Mesenchymal stem cell (in vitro differentiated cells and primary cell): ENCODE results near the gene BRD4.
A peak's percentile ranks its signal among the peaks of the same experiment; 100 is the strongest.

Experiments used
- DNase-seq: peaks from one replicate; pipeline ENCODE4 v3.0.0-alpha.2; 2013
- H2AFZ ChIP-seq: one replicate; pipeline ENCODE4 v1.6.1; 2013; ENCODE audit warnings: low read depth, mild to moderate bottlenecking, control low read depth, inconsistent platforms, low read length, moderate library complexity
- H2AK5ac ChIP-seq: 2 replicates; pipeline ENCODE4 v1.6.1; 2013; ENCODE audit warnings: low read length, moderate library complexity, mild to moderate bottlenecking, inconsistent platforms; ENCODE audit not compliant: severe bottlenecking
- H2BK120ac ChIP-seq: one replicate; pipeline ENCODE4 v1.6.1; 2013; ENCODE audit warnings: low read depth, mild to moderate bottlenecking, inconsistent platforms, low read length, moderate library complexity
- H2BK12ac ChIP-seq, 2 experiments: one replicate each; pipeline ENCODE4 v1.6.1; 2013; ENCODE audit warnings: inconsistent platforms in 2 of 2, low read length in 2 of 2, mild to moderate bottlenecking in 2 of 2, moderate library complexity in 2 of 2, control low read depth in 1 of 2
- H2BK15ac ChIP-seq: one replicate; pipeline ENCODE4 v1.6.1; 2013; ENCODE audit warnings: mild to moderate bottlenecking, low read depth, inconsistent platforms; ENCODE audit not compliant: poor library complexity, severe bottlenecking
- H2BK5ac ChIP-seq: 2 replicates; pipeline ENCODE4 v1.6.1; 2013; ENCODE audit warnings: low read depth, mild to moderate bottlenecking, low read length, control low read depth, inconsistent platforms; ENCODE audit not compliant: poor library complexity, severe bottlenecking
- H3K14ac ChIP-seq, 2 experiments: one replicate each; pipeline ENCODE4 v1.6.1; 2013; ENCODE audit warnings: inconsistent platforms in 2 of 2, low read length in 2 of 2, control low read depth in 1 of 2, mild to moderate bottlenecking in 1 of 2, moderate library complexity in 1 of 2
- H3K18ac ChIP-seq, 2 experiments: one replicate each; pipeline ENCODE4 v1.6.1; 2013; ENCODE audit warnings: inconsistent platforms in 2 of 2, low read length in 2 of 2, control low read depth in 1 of 2, low read depth in 1 of 2, mild to moderate bottlenecking in 1 of 2
- H3K23ac ChIP-seq, 2 experiments: one replicate each; pipeline ENCODE4 v1.6.1; 2013; ENCODE audit warnings: inconsistent platforms in 2 of 2, low read length in 2 of 2, mild to moderate bottlenecking in 2 of 2, moderate library complexity in 2 of 2, control low read depth in 1 of 2
- H3K27ac ChIP-seq: 2 replicates; pipeline ENCODE4 v1.5.1; 2013; ENCODE audit warnings: mild to moderate bottlenecking, moderate library complexity, low read length, control low read depth, inconsistent platforms; ENCODE audit not compliant: poor library complexity, severe bottlenecking
- H3K27me3 ChIP-seq, 2 experiments: 2 replicates each; pipeline versions ENCODE4 v1.6.1 to v1.7.0; 2013; ENCODE audit warnings: low read length in 2 of 2, mild to moderate bottlenecking in 2 of 2, moderate library complexity in 2 of 2, control low read depth in 1 of 2, inconsistent platforms in 1 of 2; ENCODE audit not compliant: control insufficient read depth in 1 of 2, insufficient read depth in 1 of 2
- H3K36me3 ChIP-seq, 2 experiments: 2 replicates each; pipeline versions ENCODE4 v1.6.1 to v1.7.0; 2013; ENCODE audit warnings: low read length in 2 of 2, control low read depth in 1 of 2, inconsistent platforms in 1 of 2, low read depth in 1 of 2, mild to moderate bottlenecking in 1 of 2; ENCODE audit not compliant: insufficient read depth in 2 of 2, control insufficient read depth in 1 of 2
- H3K4ac ChIP-seq, 2 experiments: one replicate each; pipeline ENCODE4 v1.6.1; 2013; ENCODE audit warnings: inconsistent platforms in 2 of 2, low read length in 2 of 2, mild to moderate bottlenecking in 2 of 2, moderate library complexity in 2 of 2, control low read depth in 1 of 2, low read depth in 1 of 2
- H3K4me1 ChIP-seq: 2 replicates; pipeline ENCODE4 v1.6.1; 2013; ENCODE audit warnings: low read depth, low read length, control low read depth; ENCODE audit not compliant: control insufficient read depth, insufficient read depth
- H3K4me2 ChIP-seq: 2 replicates; pipeline ENCODE4 v1.6.1; 2013; ENCODE audit warnings: low read length, mild to moderate bottlenecking, inconsistent platforms; ENCODE audit not compliant: poor library complexity, severe bottlenecking
- H3K4me3 ChIP-seq, 2 experiments: 2 replicates each; pipeline versions ENCODE4 v1.5.1 to v1.7.0; 2013; ENCODE audit warnings: low read length in 2 of 2, mild to moderate bottlenecking in 2 of 2, control low read depth in 1 of 2, low read depth in 1 of 2; ENCODE audit not compliant: insufficient read depth in 1 of 2
- H3K79me1 ChIP-seq: replicated peaks from 2 replicates; pipeline ENCODE4 v1.6.1; 2013; ENCODE audit warnings: mild to moderate bottlenecking, control low read depth, low read length, inconsistent platforms; ENCODE audit not compliant: poor library complexity, severe bottlenecking
- H3K9ac ChIP-seq: 2 replicates; pipeline ENCODE4 v1.7.0; 2013; ENCODE audit warnings: mild to moderate bottlenecking, low read length, moderate library complexity
- H3K9me3 ChIP-seq: 2 replicates; pipeline ENCODE4 v1.7.0; 2013; ENCODE audit warnings: mild to moderate bottlenecking, low read length; ENCODE audit not compliant: control insufficient read depth
- H4K8ac ChIP-seq: one replicate; pipeline ENCODE4 v1.6.1; 2013; ENCODE audit warnings: inconsistent platforms, mild to moderate bottlenecking, low read length, moderate library complexity
- H4K91ac ChIP-seq: one replicate; pipeline ENCODE4 v1.6.1; 2013; ENCODE audit warnings: mild to moderate bottlenecking, low read length, inconsistent platforms
- WGBS: methylation state at CpG from one replicate; pipeline ENCODE4 v1.1.7; 2013; ENCODE audit warnings: mixed read lengths; 5-methylcytosine and 5-hydroxymethylcytosine counted together

Gene BRD4

DNA sequence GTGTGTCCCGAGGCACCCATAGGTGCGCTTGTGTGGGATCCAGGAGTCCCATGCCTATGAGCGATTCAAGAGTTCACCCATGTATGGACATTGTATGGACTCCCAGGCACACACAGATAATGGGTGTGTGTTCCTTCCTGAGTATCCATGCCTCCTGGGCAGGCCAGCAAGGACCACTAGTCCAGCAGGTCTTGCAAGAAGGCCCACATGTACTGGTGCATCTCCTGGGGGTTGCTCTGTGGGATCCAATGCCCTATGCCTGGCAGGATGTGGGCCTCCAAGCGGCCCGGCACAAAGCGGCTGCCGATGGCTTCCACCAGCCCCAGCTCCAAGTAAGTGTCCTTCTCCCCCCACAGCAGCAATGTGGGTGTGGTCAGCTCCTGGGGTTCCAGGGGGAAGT is 105.1 kb downstream of the BRD4 start:
- Histone ChIP-seq H3K79me1 (peaks cover 1% of the 10 kb centered on the region), H3K4me1 (peaks cover 21% of the 10 kb centered on the region), H3K18ac (no peak overlapping the region), H3K27me3 (peaks cover 15 to 16% of the 10 kb centered on the region in 2 experiments), H3K4me2 (no peak overlapping the region), H2AFZ (no peak overlapping the region), H4K91ac (peak overlapping the region; percentile 21), H3K4me3 (no peak overlapping the region), H3K14ac (no peak overlapping the region), H3K4ac (no peak overlapping the region), H2BK15ac (no peak overlapping the region), H3K36me3 (peaks cover 0 to 18% of the 10 kb centered on the region in 2 experiments), H3K27ac (no peak overlapping the region), H4K8ac (no peak overlapping the region), H3K23ac (no peak overlapping the region), H3K9ac (no peak overlapping the region), H2BK120ac (no peak overlapping the region), H2BK12ac (no peak overlapping the region), H2BK5ac (no peak overlapping the region), H2AK5ac (no peak overlapping the region), H3K9me3 (no peaks in the 10 kb centered on the region)
- WGBS, result 99% methylated on average over 7 of the region's 7 CpGs
- DNase-seq, result no peak

DNA sequence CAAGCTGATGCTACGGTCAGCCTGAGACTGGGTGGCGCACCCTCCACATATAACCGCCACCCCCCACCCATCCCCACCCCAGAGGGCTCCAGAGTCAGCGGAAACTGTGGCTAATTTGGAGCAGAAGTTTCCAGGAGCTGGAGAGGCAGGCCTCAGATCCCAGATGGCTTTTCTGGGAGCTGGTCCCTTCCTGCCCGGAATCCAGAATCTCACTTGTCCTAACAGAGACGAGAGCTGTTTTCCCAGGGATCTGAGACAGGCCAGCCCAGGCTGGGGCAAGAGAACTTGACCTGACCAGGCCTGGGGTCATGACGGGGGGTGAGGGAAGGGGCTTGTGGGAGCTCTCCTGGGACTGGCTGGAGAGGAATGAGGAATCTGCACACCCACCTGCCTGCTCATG is 106.6 kb downstream of the BRD4 start:
- DNase-seq, result no peak
- Histone ChIP-seq H3K27ac (no peak overlapping the region), H3K23ac (no peak overlapping the region), H2BK12ac (no peak overlapping the region), H3K18ac (no peak overlapping the region), H2AFZ (no peak overlapping the region), H3K4me1 (peaks cover 16% of the 10 kb centered on the region), H3K9ac (no peak overlapping the region), H2BK5ac (no peak overlapping the region), H3K4ac (no peak overlapping the region), H2BK120ac (no peak overlapping the region), H3K9me3 (no peaks in the 10 kb centered on the region), H3K36me3 (peaks cover 0 to 13% of the 10 kb centered on the region in 2 experiments), H4K91ac (no peak overlapping the region), H3K79me1 (no peaks in the 10 kb centered on the region), H3K4me3 (no peak overlapping the region), H3K27me3 (peaks cover under 1 to 2% of the 10 kb centered on the region in 2 experiments), H2AK5ac (no peak overlapping the region), H2BK15ac (no peak overlapping the region), H4K8ac (no peak overlapping the region), H3K4me2 (no peak overlapping the region), H3K14ac (no peak overlapping the region)
- 79% methylated on average over 7 of the region's 7 CpGs for WGBS

DNA sequence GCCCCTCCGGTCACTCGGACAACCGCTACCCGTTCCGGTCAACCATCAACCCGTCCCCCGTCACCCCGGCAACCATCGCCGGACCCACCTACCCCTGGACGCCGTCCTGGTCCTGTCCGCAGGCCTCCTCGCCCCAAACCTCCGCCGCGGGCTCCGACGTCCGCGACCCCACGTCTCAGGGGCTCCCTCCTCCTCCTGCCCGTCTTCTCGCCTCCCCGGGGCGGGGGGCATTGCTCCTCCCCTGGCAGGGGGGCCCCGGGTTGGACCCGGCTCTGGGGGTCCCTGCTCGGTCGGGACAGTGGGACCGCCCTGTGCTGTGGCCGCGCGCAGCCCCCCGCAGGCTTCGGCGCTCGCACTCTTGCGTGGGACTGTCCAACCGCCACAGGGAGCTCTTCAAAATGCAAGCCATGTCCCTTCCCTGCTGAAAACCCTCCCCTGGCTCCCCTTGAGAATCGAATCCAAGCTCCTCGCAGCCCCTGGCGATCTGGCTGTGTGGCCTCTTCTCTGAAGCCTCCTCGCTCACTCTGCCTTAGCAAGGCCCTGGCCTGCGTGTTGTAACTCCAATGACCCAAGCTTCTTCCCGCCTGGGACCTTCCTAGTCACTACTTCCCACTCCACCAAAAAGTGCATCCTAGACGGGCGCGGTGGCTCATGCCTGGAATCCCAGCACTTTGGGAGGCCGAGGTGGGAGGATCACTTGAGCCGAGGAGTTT is 108.5 kb downstream of the BRD4 start:
- Histone ChIP-seq H3K4ac (peak overlapping the region; percentile 2 to 9), H3K23ac (peak overlapping the region in 1 of 2 experiments; percentile 5), H2AK5ac (no peak overlapping the region), H3K36me3 (peaks cover 0 to 12% of the 10 kb centered on the region in 2 experiments), H3K27me3 (no peaks in the 10 kb centered on the region), H3K4me1 (peaks cover 16% of the 10 kb centered on the region), H3K9me3 (no peaks in the 10 kb centered on the region), H3K27ac (no peak overlapping the region), H3K18ac (peak overlapping the region; percentile 25 to 61), H2BK120ac (no peak overlapping the region), H2BK5ac (no peak overlapping the region), H3K9ac (peak overlapping the region; percentile 92), H4K91ac (peak overlapping the region; percentile 69), H2AFZ (peak overlapping the region; percentile 93), H4K8ac (peak overlapping the region; percentile 87), H3K4me2 (peak overlapping the region; percentile 84), H3K4me3 (peak overlapping the region; percentile 77 to 85), H3K14ac (peak overlapping the region in 1 of 2 experiments; percentile 97), H2BK12ac (peak overlapping the region in 1 of 2 experiments; percentile 29), H3K79me1 (no peaks in the 10 kb centered on the region), H2BK15ac (peak overlapping the region; percentile 70)
- 19% methylated on average over 51 of the region's 51 CpGs for WGBS
- peak; percentile 36 for DNase-seq

- H2BK15ac ChIP-seq, result no peak overlapping the region
- H3K4ac ChIP-seq, result no peak overlapping the region
- no peaks in the 10 kb centered on the region for H3K9me3 ChIP-seq
- no peak overlapping the region for H2AK5ac ChIP-seq
- H4K91ac ChIP-seq, result no peak overlapping the region
- no peak overlapping the region for H3K27ac ChIP-seq
- no peak overlapping the region for H2BK5ac ChIP-seq
- H2BK120ac ChIP-seq, result no peak overlapping the region
- H3K9ac ChIP-seq, result peak overlapping the region; percentile 92
- H3K4me1 ChIP-seq, result peaks cover 16% of the 10 kb centered on the region
- no peaks in the 10 kb centered on the region for H3K27me3 ChIP-seq
- DNase-seq, result peak; percentile 96
- H3K18ac ChIP-seq, result peak overlapping the region; percentile 37 to 45
- peak overlapping the region; percentile 93 for H2AFZ ChIP-seq
- H3K4me2 ChIP-seq, result peak overlapping the region; percentile 84
- H3K23ac ChIP-seq, result no peak overlapping the region
- peak overlapping the region; percentile 77 to 85 for H3K4me3 ChIP-seq
- H3K79me1 ChIP-seq, result no peaks in the 10 kb centered on the region
- H2BK12ac ChIP-seq, result peak overlapping the region in 1 of 2 experiments; percentile 29
- H4K8ac ChIP-seq, result peak overlapping the region; percentile 62
- WGBS, result 2% methylated on average over 40 of the region's 48 CpGs
- H3K36me3 ChIP-seq, result peaks cover 0 to 11% of the 10 kb centered on the region in 2 experiments
- no peak overlapping the region for H3K14ac ChIP-seq
Measured at GRCh38 chr19:15222738-15223648, 109.3 kb downstream of the BRD4 start.
